Activated CD8-positive, alpha-beta memory T cell treated with anti-CD3 and anti-CD28 coated beads, Interleukin-2, amount 10 ng/mL, durations not matched to agents 7 days and 5 days (primary cell): ENCODE results near the gene ZNF512B. TPM values are rescaled to one million over a fixed set of nuclear protein-coding genes. Genes with fewer than 3 reads are reported as not detected.
"Not testable (repeated sequence)": the region's sequence is repeated elsewhere in the genome, so short reads cannot be mapped to it uniquely, and the experiment has no call there.

Experiments used
- ATAC-seq: fragments of 150-1000 bp; cut with Tn5 transposase; one replicate; pipeline ENCODE4 v1.10.0; 2021; ENCODE audit warnings: moderate library complexity
- CTCF ChIA-PET: fragments of 350-600 bp; sonication (Branson Sonifier 250); formaldehyde crosslinking; loops from one replicate; lab custom pipeline; 2021; ENCODE audit warnings: antibody characterized with exemption; lab: Charles Lee
- DNase-seq: peaks from one replicate; pipeline ENCODE4 v3.0.0-alpha.2; 2020
- H3K27ac Mint-ChIP-seq: one replicate; pipeline ENCODE4 v1.8.0; 2021; ENCODE audit warnings: mild to moderate bottlenecking, mixed read lengths
- H3K27me3 Mint-ChIP-seq: one replicate; pipeline ENCODE4 v1.8.0; 2021; ENCODE audit warnings: mixed read lengths
- H3K36me3 Mint-ChIP-seq: one replicate; pipeline ENCODE4 v1.8.0; 2021; ENCODE audit warnings: mild to moderate bottlenecking, mixed read lengths
- H3K4me1 Mint-ChIP-seq: one replicate; pipeline ENCODE4 v1.8.0; 2021; ENCODE audit warnings: mixed read lengths
- H3K4me3 Mint-ChIP-seq: one replicate; pipeline ENCODE4 v1.8.0; 2021; ENCODE audit warnings: mild to moderate bottlenecking, moderate library complexity, mixed read lengths
- H3K9me3 Mint-ChIP-seq: one replicate; pipeline ENCODE4 v1.8.0; 2022; ENCODE audit warnings: low read depth, mixed read lengths
- total RNA-seq, 2 experiments: library from RNA; stranded (reverse); gene quantifications; one replicate each; pipeline ENCODE4 v1.2.3, GENCODE V29; 2021

The ZNF512B gene
- total RNA-seq, 2 experiments from 2014 or later = 13.5 to 18.2 TPM

GRCh38 chr20:63966172-63966943 is 3.4 kb downstream of the ZNF512B start:
- H3K9me3 Mint-ChIP-seq = peaks cover 2% of the 10 kb centered on the region
- H3K4me3 Mint-ChIP-seq = no peak overlapping the region
- CTCF ChIA-PET = interaction anchor here (0.6 to 2.2 kb wide), 3 partner anchors 10 to 470 kb away, joined by 3 to 6 read pairs (median 5); partner anchors contain the start of gene UCKL1
- DNase-seq = no peak
- H3K36me3 Mint-ChIP-seq = peaks cover 15% of the 10 kb centered on the region
- peaks cover 3% of the 10 kb centered on the region for H3K27me3 Mint-ChIP-seq
- H3K4me1 Mint-ChIP-seq = peaks cover 13% of the 10 kb centered on the region
- no peak for ATAC-seq
- no peak overlapping the region for H3K27ac Mint-ChIP-seq

- no peak overlapping the region for H3K27ac Mint-ChIP-seq
- H3K4me1 Mint-ChIP-seq = peaks cover 11% of the 10 kb centered on the region
- CTCF ChIA-PET = interaction anchor here (1.5 kb wide), 1 partner anchor 9 kb away, joined by 5 read pairs; no protein-coding TSS in a partner anchor
- H3K9me3 Mint-ChIP-seq = peaks cover 2% of the 10 kb centered on the region
- H3K36me3 Mint-ChIP-seq = peaks cover 15% of the 10 kb centered on the region
- no peaks in the 10 kb centered on the region for H3K27me3 Mint-ChIP-seq
- no peak for ATAC-seq
- no peak for DNase-seq
- no peak overlapping the region for H3K4me3 Mint-ChIP-seq
Measured at GRCh38 chr20:63964412-63964811, 5.3 kb downstream of the ZNF512B start.

GRCh38 chr20:63963784-63964301 is 5.9 kb downstream of the ZNF512B start:
- CTCF ChIA-PET = interaction anchor here (1.5 kb wide), 1 partner anchor 10 kb away, joined by 5 read pairs; no protein-coding TSS in a partner anchor
- no peak for ATAC-seq
- Mint-ChIP-seq H3K27me3 (no peaks in the 10 kb centered on the region), H3K4me3 (no peak overlapping the region), H3K27ac (no peak overlapping the region), H3K36me3 (peaks cover 15% of the 10 kb centered on the region), H3K9me3 (peaks cover 2% of the 10 kb centered on the region), H3K4me1 (peaks cover 9% of the 10 kb centered on the region)
- no peak for DNase-seq

- ATAC-seq (no peak), DNase-seq (no peak)
- peaks cover 15% of the 10 kb centered on the region for H3K36me3 Mint-ChIP-seq
- no peak overlapping the region for H3K4me3 Mint-ChIP-seq
- CTCF ChIA-PET = interaction anchor here (1.5 kb wide), 1 partner anchor 10 kb away, joined by 5 read pairs; no protein-coding TSS in a partner anchor
- H3K4me1 Mint-ChIP-seq = peaks cover 4% of the 10 kb centered on the region
- no peaks in the 10 kb centered on the region for H3K27me3 Mint-ChIP-seq
- peaks cover 2% of the 10 kb centered on the region for H3K9me3 Mint-ChIP-seq
- no peak overlapping the region for H3K27ac Mint-ChIP-seq
Measured at GRCh38 chr20:63963348-63963741, 6.4 kb downstream of the ZNF512B start.

GRCh38 chr20:63962426-63963347 is 7.0 kb downstream of the ZNF512B start:
- CTCF ChIA-PET = interaction anchor here (0.7 to 1.4 kb wide), 2 partner anchors 9 to 11 kb away, joined by 3 read pairs; no protein-coding TSS in a partner anchor
- Mint-ChIP-seq H3K4me3 (no peak overlapping the region), H3K4me1 (peaks cover 3% of the 10 kb centered on the region), H3K9me3 (peaks cover 2% of the 10 kb centered on the region), H3K27ac (no peak overlapping the region), H3K36me3 (peaks cover 15% of the 10 kb centered on the region), H3K27me3 (no peaks in the 10 kb centered on the region)
- no peak for ATAC-seq
- DNase-seq = no peak

GRCh38 chr20:63961664-63962425 is 7.9 kb downstream of the ZNF512B start:
- CTCF ChIA-PET = interaction anchor here (0.7 to 1.4 kb wide), 2 partner anchors 10 to 12 kb away, joined by 3 read pairs; no protein-coding TSS in a partner anchor
- Mint-ChIP-seq H3K27me3 (no peaks in the 10 kb centered on the region), H3K27ac (no peak overlapping the region), H3K4me3 (no peak overlapping the region), H3K4me1 (peaks cover 10% of the 10 kb centered on the region), H3K36me3 (peaks cover 12% of the 10 kb centered on the region), H3K9me3 (peaks cover 2% of the 10 kb centered on the region)
- no peak for DNase-seq
- no peak for ATAC-seq

GRCh38 chr20:63960654-63961621 is 8.8 kb downstream of the ZNF512B start:
- H3K9me3 Mint-ChIP-seq, DNase-seq, H3K36me3 Mint-ChIP-seq, H3K27me3 Mint-ChIP-seq, H3K27ac Mint-ChIP-seq, H3K4me3 Mint-ChIP-seq, ATAC-seq: not testable (repeated sequence)
- CTCF ChIA-PET = interaction anchor here (1.4 kb wide), 1 partner anchor 13 kb away, joined by 3 read pairs; no protein-coding TSS in a partner anchor
- peaks cover 11% of the 10 kb centered on the region for H3K4me1 Mint-ChIP-seq

GRCh38 chr20:63959699-63960075 is 10.0 kb downstream of the ZNF512B start:
- Mint-ChIP-seq H3K27me3 (no peaks in the 10 kb centered on the region), H3K36me3 (peaks cover 4% of the 10 kb centered on the region), H3K27ac (no peak overlapping the region), H3K4me1 (peaks cover 16% of the 10 kb centered on the region), H3K9me3 (no peaks in the 10 kb centered on the region), H3K4me3 (no peak overlapping the region)
- CTCF ChIA-PET = no interaction called here
- no peak for ATAC-seq
- no peak for DNase-seq

GRCh38 chr20:63958964-63959698 is 10.6 kb downstream of the ZNF512B start:
- Mint-ChIP-seq H3K27ac (no peak overlapping the region), H3K9me3 (no peaks in the 10 kb centered on the region), H3K4me3 (no peak overlapping the region), H3K36me3 (peaks cover 4% of the 10 kb centered on the region), H3K4me1 (peaks cover 22% of the 10 kb centered on the region), H3K27me3 (no peaks in the 10 kb centered on the region)
- DNase-seq (no peak), ATAC-seq (no peak)
- CTCF ChIA-PET = interaction anchor here (1.2 kb wide), 1 partner anchor 79 kb away, joined by 4 read pairs; no protein-coding TSS in a partner anchor

- no peak for DNase-seq
- H3K36me3 Mint-ChIP-seq = peaks cover 4% of the 10 kb centered on the region
- H3K4me1 Mint-ChIP-seq = peaks cover 28% of the 10 kb centered on the region
- no peaks in the 10 kb centered on the region for H3K9me3 Mint-ChIP-seq
- H3K27me3 Mint-ChIP-seq = no peaks in the 10 kb centered on the region
- no peak overlapping the region for H3K4me3 Mint-ChIP-seq
- H3K27ac Mint-ChIP-seq = no peak overlapping the region
- no peak for ATAC-seq
- CTCF ChIA-PET = interaction anchor here (1.2 kb wide), 1 partner anchor 80 kb away, joined by 4 read pairs; no protein-coding TSS in a partner anchor
Measured at GRCh38 chr20:63958471-63958870, 11.3 kb downstream of the ZNF512B start.
